Immature natural killer cell (primary cell): ENCODE results near the gene SERTAD1. TPM values are rescaled to one million over a fixed set of nuclear protein-coding genes. Genes with fewer than 3 reads are reported as not detected.
A peak's percentile ranks its signal among the peaks of the same experiment; 100 is the strongest.
"Not testable (repeated sequence)": the region's sequence is repeated elsewhere in the genome, so short reads cannot be mapped to it uniquely, and the experiment has no call there.

ENCODE experiments used
- DNase-seq, 3 donors: peaks; one replicate each; pipeline ENCODE4 v3.0.0; 2022; ENCODE audit warnings: mixed read lengths in 1 of 3
- H3K27ac Mint-ChIP-seq, 6 donors: one replicate each; pipeline ENCODE4 v1.8.0; 2020; ENCODE audit warnings: mixed read lengths in 6 of 6, mild to moderate bottlenecking in 5 of 6, inconsistent platforms in 4 of 6, moderate library complexity in 3 of 6
- H3K27me3 Mint-ChIP-seq, 3 donors: one replicate each; pipeline ENCODE4 v1.8.0; 2020 to 2021; ENCODE audit warnings: low read depth in 3 of 3, mild to moderate bottlenecking in 3 of 3, mixed read lengths in 3 of 3, moderate library complexity in 3 of 3, inconsistent platforms in 1 of 3
- H3K36me3 Mint-ChIP-seq, 3 donors: one replicate each; pipeline ENCODE4 v1.8.0; 2020; ENCODE audit warnings: mixed read lengths in 3 of 3, inconsistent platforms in 2 of 3, mild to moderate bottlenecking in 2 of 3
- H3K4me1 Mint-ChIP-seq, 2 donors: one replicate each; pipeline ENCODE4 v1.8.0; 2020; ENCODE audit warnings: inconsistent platforms in 2 of 2, mild to moderate bottlenecking in 2 of 2, mixed read lengths in 2 of 2, moderate library complexity in 1 of 2
- H3K4me3 Mint-ChIP-seq, 5 donors: one replicate each; pipeline ENCODE4 v1.8.0; 2020; ENCODE audit warnings: mild to moderate bottlenecking in 5 of 5, mixed read lengths in 5 of 5, inconsistent platforms in 3 of 5, moderate library complexity in 3 of 5
- H3K9me3 Mint-ChIP-seq, 6 donors: one replicate each; pipeline ENCODE4 v1.8.0; 2020; ENCODE audit warnings: mild to moderate bottlenecking in 6 of 6, mixed read lengths in 6 of 6, inconsistent platforms in 4 of 6, moderate library complexity in 3 of 6
- polyA plus RNA-seq, 3 donors: library from polyadenylated mRNA; unstranded; fragments of 300-500 nt; fragmentation: Illumina TruSeq; gene quantifications; one replicate each; pipeline ENCODE4 v1.2.3, GENCODE V29; 2021

The SERTAD1 gene
- polyA plus RNA-seq, 3 donors from 2014 or later: 45.2 to 55.2 (median 49.3) TPM

- peaks cover 54 to 60% of the 10 kb centered on the region in 2 donors for H3K4me1 Mint-ChIP-seq
- H3K27ac Mint-ChIP-seq: peak overlapping the region in 2 of 6 donors; percentile 84 to 94
- no peaks in the 10 kb centered on the region for H3K36me3 Mint-ChIP-seq
- DNase-seq: no peak
- H3K27me3 Mint-ChIP-seq: peaks cover 2 to 6% (median 2%) of the 10 kb centered on the region in 3 donors
- peak overlapping the region in 4 of 5 donors; percentile 27 to 90 (median 66) for H3K4me3 Mint-ChIP-seq
- H3K9me3 Mint-ChIP-seq: no peaks in the 10 kb centered on the region
Observed at GRCh38 chr19:40414542-40415535, 11.0 kb downstream of the SERTAD1 start.

GRCh38 chr19:40413291-40413845 is 12.4 kb downstream of the SERTAD1 start, which contains the start of gene PRX:
PRX (minus strand) TSS chr19:40413378; CDS start chr19:40407932, 5,446 bp downstream.
- peak in 2 of 3 donors; percentile 30 to 43 for DNase-seq
- peak within 1 kb of the TSS; percentile 27 to 90 (median 82) for H3K4me3 Mint-ChIP-seq
- peak within 1 kb of the TSS; percentile 53 to 94 (median 82) for H3K27ac Mint-ChIP-seq
- peaks cover 41 to 53% of the 10 kb centered on the region in 2 donors for H3K4me1 Mint-ChIP-seq
- no peaks in the 10 kb centered on the region for H3K9me3 Mint-ChIP-seq
- H3K27me3 Mint-ChIP-seq: peaks cover 2 to 6% (median 2%) of the 10 kb centered on the region in 3 donors
- no peaks in the 10 kb centered on the region for H3K36me3 Mint-ChIP-seq

GRCh38 chr19:40412866-40413265 is 12.9 kb downstream of the SERTAD1 start:
- Mint-ChIP-seq H3K4me3 (peak overlapping the region in 3 of 5 donors; percentile 14 to 90 (median 87)), H3K9me3 (no peaks in the 10 kb centered on the region), H3K4me1 (peaks cover 38 to 53% of the 10 kb centered on the region in 2 donors), H3K27ac (peak overlapping the region in 2 of 6 donors; percentile 84 to 94), H3K36me3 (no peaks in the 10 kb centered on the region), H3K27me3 (peaks cover 0 to 6% (median 2%) of the 10 kb centered on the region in 3 donors)
- DNase-seq: no peak

GRCh38 chr19:40411958-40412499 is 13.8 kb downstream of the SERTAD1 start:
- H3K27ac Mint-ChIP-seq: peak overlapping the region in 2 of 6 donors; percentile 72 to 85
- no peaks in the 10 kb centered on the region for H3K9me3 Mint-ChIP-seq
- peaks cover 34 to 50% of the 10 kb centered on the region in 2 donors for H3K4me1 Mint-ChIP-seq
- H3K27me3 Mint-ChIP-seq: peaks cover 0 to 4% (median 2%) of the 10 kb centered on the region in 3 donors
- H3K4me3 Mint-ChIP-seq: peak overlapping the region in 2 of 5 donors; percentile 51 to 90
- no peak for DNase-seq
- H3K36me3 Mint-ChIP-seq: no peaks in the 10 kb centered on the region

- Mint-ChIP-seq H3K36me3 (no peaks in the 10 kb centered on the region), H3K9me3 (no peaks in the 10 kb centered on the region), H3K27me3 (peaks cover 0 to 3% (median 2%) of the 10 kb centered on the region in 3 donors), H3K4me1 (peaks cover 30 to 46% of the 10 kb centered on the region in 2 donors), H3K4me3 (peak overlapping the region in 2 of 5 donors; percentile 77 to 90), H3K27ac (peak overlapping the region in 3 of 6 donors; percentile 64 to 89 (median 85))
- no peak for DNase-seq
Observed at GRCh38 chr19:40411125-40411842, 14.5 kb downstream of the SERTAD1 start.

GRCh38 chr19:40410030-40410389 is 15.8 kb downstream of the SERTAD1 start:
- Mint-ChIP-seq H3K27ac (no peak overlapping the region), H3K27me3 (peaks cover 0 to 2% (median 1%) of the 10 kb centered on the region in 3 donors), H3K4me3 (no peak overlapping the region), H3K36me3 (no peaks in the 10 kb centered on the region), H3K9me3 (no peaks in the 10 kb centered on the region), H3K4me1 (peaks cover 23 to 37% of the 10 kb centered on the region in 2 donors)
- DNase-seq: no peak

- peaks cover 24 to 35% of the 10 kb centered on the region in 2 donors for H3K4me1 Mint-ChIP-seq
- H3K4me3 Mint-ChIP-seq: peak overlapping the region in 3 of 5 donors; percentile 71 to 85 (median 84)
- DNase-seq, H3K27me3 Mint-ChIP-seq, H3K9me3 Mint-ChIP-seq, H3K36me3 Mint-ChIP-seq: not testable (repeated sequence)
- peak overlapping the region in 1 of 6 donors; percentile 84 for H3K27ac Mint-ChIP-seq
Observed at GRCh38 chr19:40408598-40408925, 17.2 kb downstream of the SERTAD1 start.

GRCh38 chr19:40407714-40408597 is 17.8 kb downstream of the SERTAD1 start:
- H3K36me3 Mint-ChIP-seq: no peaks in the 10 kb centered on the region
- H3K27ac Mint-ChIP-seq: peak overlapping the region in 5 of 6 donors; percentile 36 to 84 (median 83)
- no peaks in the 10 kb centered on the region for H3K9me3 Mint-ChIP-seq
- peaks cover 0 to 2% (median 1%) of the 10 kb centered on the region in 3 donors for H3K27me3 Mint-ChIP-seq
- peak overlapping the region in 4 of 5 donors; percentile 23 to 85 (median 78) for H3K4me3 Mint-ChIP-seq
- H3K4me1 Mint-ChIP-seq: peaks cover 24 to 35% of the 10 kb centered on the region in 2 donors
- no peak for DNase-seq

- Mint-ChIP-seq H3K36me3 (peaks cover 0 to 13% (median 4%) of the 10 kb centered on the region in 3 donors), H3K27me3 (peaks cover 1 to 2% (median 2%) of the 10 kb centered on the region in 3 donors), H3K27ac (peak overlapping the region; percentile 81 to 95 (median 91)), H3K9me3 (no peaks in the 10 kb centered on the region), H3K4me3 (peak overlapping the region; percentile 89 to 99 (median 92)), H3K4me1 (peaks cover 35 to 36% of the 10 kb centered on the region in 2 donors)
- DNase-seq: peak; percentile 80 to 83 (median 83)
Observed at GRCh38 chr19:40403262-40403984, 22.4 kb downstream of the SERTAD1 start.

- Mint-ChIP-seq H3K27me3 (peaks cover 1 to 2% (median 2%) of the 10 kb centered on the region in 3 donors), H3K36me3 (peaks cover 0 to 13% (median 4%) of the 10 kb centered on the region in 3 donors), H3K27ac (no peak overlapping the region), H3K4me3 (no peak overlapping the region), H3K4me1 (peaks cover 23 to 28% of the 10 kb centered on the region in 2 donors), H3K9me3 (no peaks in the 10 kb centered on the region)
- DNase-seq: no peak
Observed at GRCh38 chr19:40400559-40400958, 25.2 kb downstream of the SERTAD1 start.

- H3K27ac Mint-ChIP-seq: no peak overlapping the region
Observed at GRCh38 chr19:40398417-40399131, 27.2 kb downstream of the SERTAD1 start.

More at GRCh38 chr19:40398417-40399131, 27.2 kb downstream of the SERTAD1 start:
- no peaks in the 10 kb centered on the region for H3K9me3 Mint-ChIP-seq
- DNase-seq: peak in 1 of 3 donors; percentile 47
- peaks cover 1 to 2% (median 2%) of the 10 kb centered on the region in 3 donors for H3K27me3 Mint-ChIP-seq
- H3K4me3 Mint-ChIP-seq: peak overlapping the region in 1 of 5 donors; percentile 56
- H3K4me1 Mint-ChIP-seq: peaks cover 15 to 18% of the 10 kb centered on the region in 2 donors
- H3K36me3 Mint-ChIP-seq: peaks cover 0 to 13% (median 4%) of the 10 kb centered on the region in 3 donors
